HepG2 (cell line): ENCODE data around the gene NTRK2. TPM values are rescaled to one million over a fixed set of nuclear protein-coding genes. Genes with fewer than 3 reads are reported as not detected.

Experiments used
- ATAC-seq: fragments of 200-7000 bp; cut with Tn5 transposase; 3 replicates; pipeline ENCODE4 v1.9.1; 2020; ENCODE audit warnings: mild to moderate bottlenecking, moderate library complexity
- Bru-seq: library from RNA; stranded (reverse); fragments of 400-500 nt; gene quantifications from one replicate; lab custom pipeline; 2021; lab: Mats Ljungman, UMichigan
- BruChase-seq, 2 experiments: library from RNA; stranded (reverse); fragments of 400-500 nt; gene quantifications; one replicate each; lab custom pipeline; 2021; lab: Mats Ljungman, UMichigan
- BruUV-seq: library from RNA; stranded (reverse); fragments of 400-500 nt; replicated peaks from 2 replicates; lab custom pipeline; 2021; lab: Mats Ljungman, UMichigan
- CTCF ChIA-PET: fragments of 300-600 bp; formaldehyde crosslinking; extraction: SDS; loops from one replicate; lab custom pipeline; 2021; ENCODE audit warnings: low total read pairs, inconsistent platforms, low intra/inter-chr PET ratio; lab: Yijun Ruan, JAX
- POLR2A ChIA-PET: fragments of 350-600 bp; sonication (Branson Sonifier 250); formaldehyde crosslinking; loops from one replicate; lab custom pipeline; 2020; ENCODE audit warnings: antibody characterized with exemption, inconsistent platforms; lab: Yijun Ruan, JAX
- DNase-seq: peaks from one replicate; pipeline ENCODE4 v3.0.0-alpha.2; 2015; ENCODE audit warnings: low spot score
- FAIRE-seq: peaks from 3 replicates; lab custom pipeline; 2011; peaks lifted over from hg19 to GRCh38; lab: Jason Lieb, UNC
- H2AFZ ChIP-seq: one replicate; pipeline ENCODE4 v1.6.1; 2011; ENCODE audit warnings: low read length, inconsistent platforms
- H3K27ac ChIP-seq: fragments of 300-600 bp; 3 replicates; pipeline ENCODE4 v1.8.0; 2011; ENCODE audit warnings: mixed run types, mild to moderate bottlenecking, mixed read lengths, low read length, inconsistent platforms; ENCODE audit not compliant: insufficient read depth; ENCODE audit errors: extremely low read length
- H3K27me3 ChIP-seq, 2 experiments: fragments of 200-600 bp in 1 of 2; 2 replicates in 1 of 2; 3 replicates in 1 of 2; pipeline versions ENCODE4 v1.6.0 to v1.8.0; 2011; ENCODE audit warnings: low read length in 2 of 2, mild to moderate bottlenecking in 2 of 2, moderate library complexity in 2 of 2, inconsistent platforms in 1 of 2; ENCODE audit not compliant: insufficient read depth in 2 of 2, control insufficient read depth in 1 of 2
- H3K36me3 ChIP-seq, 2 experiments: fragments of 200-600 bp in 1 of 2; replicated peaks in 1 of 2; 2 replicates in 1 of 2; 3 replicates in 1 of 2; pipeline versions ENCODE4 v1.5.1 to v1.8.0; 2011; ENCODE audit warnings: low read length in 2 of 2, inconsistent platforms in 1 of 2; ENCODE audit not compliant: insufficient read depth in 2 of 2, control insufficient read depth in 1 of 2
- H3K4me1 ChIP-seq: 2 replicates; pipeline ENCODE4 v1.5.1; 2012; ENCODE audit warnings: low read length, inconsistent platforms; ENCODE audit not compliant: insufficient read depth
- H3K4me2 ChIP-seq: 2 replicates; pipeline ENCODE4 v1.6.0; 2011; ENCODE audit warnings: low read depth, low read length, inconsistent platforms
- H3K4me3 ChIP-seq, 3 experiments: fragments of 200-600 bp in 1 of 3; sonication (generic), shearing (Covaris generic) in 1 of 3; replicated peaks in 1 of 3; 2 replicates each; pipeline ENCODE4 v1.5.1; 2011 to 2016; ENCODE audit warnings: low read length in 3 of 3, inconsistent platforms in 2 of 3, low read depth in 2 of 3, mild to moderate bottlenecking in 2 of 3, control low read depth in 1 of 3, mixed read lengths in 1 of 3; ENCODE audit not compliant: insufficient read depth in 1 of 3
- H3K79me2 ChIP-seq: one replicate; pipeline ENCODE4 v1.6.1; 2011; ENCODE audit warnings: low read length, inconsistent platforms; ENCODE audit not compliant: insufficient read depth
- H3K9ac ChIP-seq: 2 replicates; pipeline ENCODE4 v1.6.0; 2011; ENCODE audit warnings: mild to moderate bottlenecking, low read depth, low read length, inconsistent platforms; ENCODE audit not compliant: insufficient read depth
- H3K9me3 ChIP-seq: 2 replicates; pipeline ENCODE4 v1.5.1; 2012; ENCODE audit warnings: mild to moderate bottlenecking, low read length
- H4K20me1 ChIP-seq: 2 replicates; pipeline ENCODE4 v1.6.0; 2011; ENCODE audit warnings: inconsistent platforms, mild to moderate bottlenecking, low read length, moderate library complexity; ENCODE audit not compliant: insufficient read depth
- CREM ChIP-seq, 2 experiments: sonication (generic) in 1 of 2; formaldehyde crosslinking in 1 of 2; IDR thresholded peaks; 2 replicates each; pipeline versions ENCODE4 v1.4.0 to v1.6.1; 2016 to 2020; ENCODE audit warnings: antibody characterized with exemption in 1 of 2, mild to moderate bottlenecking in 1 of 2, missing genetic modification reagents in 1 of 2
- GABPB1 ChIP-seq: IDR thresholded peaks from 2 replicates; pipeline ENCODE4 v1.6.1; 2016; ENCODE audit warnings: mild to moderate bottlenecking, missing genetic modification reagents, moderate library complexity, missing compliant biosample characterization
- NR1H2 ChIP-seq: sonication (generic); formaldehyde crosslinking; IDR thresholded peaks from 2 replicates; pipeline ENCODE4 v1.8.1; 2022; ENCODE audit warnings: low read depth, missing genetic modification reagents, borderline replicate concordance
- PAF1 ChIP-seq: IDR thresholded peaks from 2 replicates; pipeline ENCODE4 v1.6.1; 2016; ENCODE audit warnings: missing genetic modification reagents, missing compliant biosample characterization
- SIX1 ChIP-seq: sonication (generic); formaldehyde crosslinking; IDR thresholded peaks from 2 replicates; pipeline ENCODE4 v1.4.0; 2020; ENCODE audit warnings: missing genetic modification reagents, borderline replicate concordance
- SPEN ChIP-seq: sonication (generic); formaldehyde crosslinking; IDR thresholded peaks from 2 replicates; pipeline ENCODE4 v1.5.1; 2020; ENCODE audit warnings: low read depth, mild to moderate bottlenecking, missing genetic modification reagents
- TOE1 ChIP-seq: sonication (generic); formaldehyde crosslinking; IDR thresholded peaks from 2 replicates; pipeline ENCODE4 v1.4.0; 2020; ENCODE audit warnings: mild to moderate bottlenecking, missing genetic modification reagents
- TOPORS ChIP-seq: sonication (generic); formaldehyde crosslinking; IDR thresholded peaks from 2 replicates; pipeline ENCODE4 v1.8.0; 2023; ENCODE audit warnings: mild to moderate bottlenecking, missing genetic modification reagents
- ZMYM4 ChIP-seq: sonication (generic); formaldehyde crosslinking; IDR thresholded peaks from 2 replicates; pipeline ENCODE4 v1.8.1; 2023; ENCODE audit warnings: mild to moderate bottlenecking, missing genetic modification reagents
- ZNF616 ChIP-seq: sonication (generic); formaldehyde crosslinking; IDR thresholded peaks from 2 replicates; pipeline ENCODE4 v1.5.0; 2020; ENCODE audit warnings: low read depth, mild to moderate bottlenecking, missing genetic modification reagents
- WGBS: methylation state at CpG from one replicate; pipeline ENCODE4 v1.1.6; 2017; ENCODE audit warnings: low lambda C conversion rate; 5-methylcytosine and 5-hydroxymethylcytosine counted together
- in situ Hi-C: cut with HindIII; loops from 2 replicates; pipeline ENCODE4 v1.10.0; 2017; ENCODE audit warnings: low pct_unique_long_range_greater_than_20kb; ENCODE audit not compliant: extremely low pct_ligation_motif_present
- intact Hi-C: fragments of 100-400 bp; cut with micrococcal nuclease; formaldehyde crosslinking; loops from one replicate; pipeline ENCODE4 v1.10.0; 2022; ENCODE audit not compliant: unreplicated experiment
- long read RNA-seq, 2 experiments: library from RNA in 1 of 2; library from polyadenylated mRNA in 1 of 2; stranded (forward) in 1 of 2; unstranded in 1 of 2; transcript quantifications; one replicate each; pipeline ENCODE4 v2.0.0, GENCODE V29; 2019 to 2022
- polyA minus RNA-seq, 3 experiments: library from RNA; depleted of rRNA, polyadenylated mRNA; stranded (reverse); fragments of >200 nt; gene quantifications; 2 replicates each; pipeline ENCODE4 v1.2.3, GENCODE V29; 2011; ENCODE audit warnings: low replicate concordance in 1 of 3
- polyA plus RNA-seq, 8 experiments: library from polyadenylated mRNA; depleted of rRNA in 3 of 8; stranded (reverse) in 7 of 8; unstranded in 1 of 8; fragments of >200 nt; fragmentation: Illumina TruSeq in 4 of 8; extraction: Trizol in 4 of 8; gene quantifications; 2 replicates each; pipeline versions ENCODE4 v1.2.1 to v1.2.3, GENCODE V29; 2011 to 2016; ENCODE audit warnings: low read depth in 4 of 8, missing spikeins in 1 of 8, mixed read lengths in 1 of 8; ENCODE audit not compliant: insufficient read depth in 1 of 8
- total RNA-seq, 5 experiments: library from RNA; depleted of rRNA; stranded (reverse); fragments of >200 nt; fragmentation: Illumina TruSeq; extraction: Trizol; gene quantifications; 2 replicates each; pipeline ENCODE4 v1.2.3, GENCODE V29; 2016; ENCODE audit warnings: low read depth in 1 of 5
- TF ChIP-seq, protein P1 (sequence below): IDR thresholded peaks from 2 replicates; pipeline ENCODE4 v1.6.1; 2012; ENCODE audit warnings: inconsistent platforms
- TF ChIP-seq, protein P2 (sequence below): sonication (generic); formaldehyde crosslinking; IDR thresholded peaks from 2 replicates; pipeline ENCODE4 v1.4.0; 2020; ENCODE audit warnings: low read depth, mild to moderate bottlenecking, missing genetic modification reagents

NTRK2 gene
- total RNA-seq (2016; rRNA removed; fragmentation: Illumina TruSeq; extraction: Trizol): not detected in 2 replicates
- not detected in 2 replicates for total RNA-seq (2016; cell fraction: cytosol; rRNA removed; fragmentation: Illumina TruSeq; extraction: Trizol; ENCODE audit: low read depth)
- not detected in 2 replicates for total RNA-seq (2016; cell fraction: insoluble cytoplasmic fraction; rRNA removed; fragmentation: Illumina TruSeq; extraction: Trizol)
- total RNA-seq (2016; cell fraction: membrane; rRNA removed; fragmentation: Illumina TruSeq; extraction: Trizol): not detected in 2 replicates
- not detected in 2 replicates for total RNA-seq (2016; cell fraction: nucleus; rRNA removed; fragmentation: Illumina TruSeq; extraction: Trizol)
- polyA plus RNA-seq (2011; rRNA removed): not detected in 2 replicates
- polyA plus RNA-seq (2011; cell fraction: cytosol; rRNA removed): not detected in 2 replicates
- not detected in 2 replicates for polyA plus RNA-seq (2011; cell fraction: nucleus; rRNA removed)
- not detected in 2 replicates for polyA plus RNA-seq (2012)
- polyA plus RNA-seq (2016; cell fraction: cytosol; fragmentation: Illumina TruSeq; extraction: Trizol; ENCODE audit: low read depth): not detected in 2 replicates
- polyA plus RNA-seq (2016; cell fraction: insoluble cytoplasmic fraction; fragmentation: Illumina TruSeq; extraction: Trizol; ENCODE audit: low read depth): not detected in 2 replicates
- not detected in 2 replicates for polyA plus RNA-seq (2016; cell fraction: membrane; fragmentation: Illumina TruSeq; extraction: Trizol; ENCODE audit: low read depth)
- not detected in 2 replicates for polyA plus RNA-seq (2016; cell fraction: nucleus; fragmentation: Illumina TruSeq; extraction: Trizol; ENCODE audit: insufficient read depth, low read depth)
- polyA minus RNA-seq (2011; rRNA and poly(A)+ RNA removed; ENCODE audit: low replicate concordance): not detected in 2 replicates
- not detected in 2 replicates for polyA minus RNA-seq (2011; cell fraction: cytosol; rRNA and poly(A)+ RNA removed)
- not detected in 2 replicates for polyA minus RNA-seq (2011; cell fraction: nucleus; rRNA and poly(A)+ RNA removed)
- percentile 2 among the genes with signal in this experiment for Bru-seq, nascent RNA
- percentile 3 among the genes with signal in this experiment for BruChase-seq, experiment 1, labeled RNA remaining after a 6-hour chase
- percentile 3 among the genes with signal in this experiment for BruChase-seq, experiment 2, labeled RNA remaining after a 2-hour chase
- long read RNA-seq, experiment 1: 0 reads
- long read RNA-seq, experiment 2: 0 reads

DNA sequence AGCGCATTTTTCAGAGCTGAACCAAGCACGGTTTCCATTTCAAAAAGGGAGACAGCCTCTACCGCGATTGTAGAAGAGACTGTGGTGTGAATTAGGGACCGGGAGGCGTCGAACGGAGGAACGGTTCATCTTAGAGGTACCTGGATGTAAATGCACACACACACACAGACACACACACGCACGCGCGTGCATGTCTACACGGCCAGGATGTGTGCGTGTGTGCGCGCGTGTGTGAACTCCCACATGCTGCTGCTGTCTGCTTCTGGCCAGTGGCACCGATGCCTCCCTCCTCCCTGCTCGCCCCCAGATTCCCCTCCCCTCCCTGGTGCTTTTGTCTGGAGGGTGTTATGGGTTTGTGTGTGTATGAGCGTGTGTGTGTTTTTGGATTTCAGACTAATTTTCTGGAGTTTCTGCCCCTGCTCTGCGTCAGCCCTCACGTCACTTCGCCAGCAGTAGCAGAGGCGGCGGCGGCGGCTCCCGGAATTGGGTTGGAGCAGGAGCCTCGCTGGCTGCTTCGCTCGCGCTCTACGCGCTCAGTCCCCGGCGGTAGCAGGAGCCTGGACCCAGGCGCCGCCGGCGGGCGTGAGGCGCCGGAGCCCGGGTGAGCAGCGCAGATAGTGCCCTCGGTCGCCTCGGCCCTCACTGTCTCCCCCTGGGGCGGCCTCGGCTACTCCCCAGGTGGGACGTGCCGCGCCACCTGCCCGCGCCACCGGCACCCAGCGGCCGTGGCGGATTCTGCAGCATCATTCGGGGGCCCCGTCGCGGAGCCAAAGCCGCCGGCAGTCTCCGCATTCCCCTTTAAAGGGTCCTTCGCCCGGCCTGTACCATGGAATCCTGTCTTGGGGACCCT lies at the start of gene NTRK2:
Gene NTRK2 (plus strand): TSS at position 442 of the 850 bp plus-strand sequence. CDS start 1,020 bp downstream, outside the sequence.
- POLR2A ChIA-PET: no interaction called here
- Histone ChIP-seq H3K4me1 (no peaks in the 10 kb centered on the region), H3K27me3 (peaks cover 0 to 32% of the 10 kb centered on the region in 2 experiments; a peak in 2 of 5 replicates), H3K9me3 (no peaks in the 10 kb centered on the region), H3K36me3 (no peaks in the 10 kb centered on the region), H3K27ac (no peak within 1 kb of the TSS)
- BruUV-seq: no TSS peak
- in situ Hi-C loops: no loop called here
- TF ChIP-seq GABPB1 (CRISPR knock-in tag): no peak
- TF ChIP-seq TOE1 (CRISPR knock-in tag): no peak
- no peak for TF ChIP-seq ZNF616 (CRISPR knock-in tag)
- no peak for TF ChIP-seq SPEN (CRISPR knock-in tag)
- TF ChIP-seq TOPORS (CRISPR knock-in tag): no peak
- TF ChIP-seq, protein P1, sequence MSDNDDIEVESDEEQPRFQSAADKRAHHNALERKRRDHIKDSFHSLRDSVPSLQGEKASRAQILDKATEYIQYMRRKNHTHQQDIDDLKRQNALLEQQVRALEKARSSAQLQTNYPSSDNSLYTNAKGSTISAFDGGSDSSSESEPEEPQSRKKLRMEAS: no peak
- TF ChIP-seq, protein P2, sequence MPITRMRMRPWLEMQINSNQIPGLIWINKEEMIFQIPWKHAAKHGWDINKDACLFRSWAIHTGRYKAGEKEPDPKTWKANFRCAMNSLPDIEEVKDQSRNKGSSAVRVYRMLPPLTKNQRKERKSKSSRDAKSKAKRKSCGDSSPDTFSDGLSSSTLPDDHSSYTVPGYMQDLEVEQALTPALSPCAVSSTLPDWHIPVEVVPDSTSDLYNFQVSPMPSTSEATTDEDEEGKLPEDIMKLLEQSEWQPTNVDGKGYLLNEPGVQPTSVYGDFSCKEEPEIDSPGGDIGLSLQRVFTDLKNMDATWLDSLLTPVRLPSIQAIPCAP (CRISPR knock-in tag): no peak
- no peak for TF ChIP-seq PAF1 (CRISPR knock-in tag)
- no peak for TF ChIP-seq NR1H2
- no peak for TF ChIP-seq ZMYM4 (CRISPR knock-in tag)
- no peak for TF ChIP-seq SIX1 (CRISPR knock-in tag)
- TF ChIP-seq CREM (IDR thresholded peaks at IDR 0.05): no peak
- TF ChIP-seq CREM (CRISPR knock-in tag; IDR thresholded peaks at IDR 0.05): no peak
- TF ChIP-seq, all 625 proteins: peak for 0
- no peak within 1 kb of the TSS for H3K4me2 ChIP-seq
- intact Hi-C loops: no loop called here
- DNase-seq (no peak), FAIRE-seq (no peak), ATAC-seq (peak; percentile 60)
- CTCF ChIA-PET: no interaction called here
- H2AFZ ChIP-seq: no peak within 1 kb of the TSS
- H3K9ac ChIP-seq: no peak within 1 kb of the TSS
- 26% methylated on average over 28 of the region's 69 CpGs for WGBS
- H4K20me1 ChIP-seq: no peaks in the 10 kb centered on the region
- H3K79me2 ChIP-seq: no peaks in the 10 kb centered on the region
- no peak within 1 kb of the TSS for H3K4me3 ChIP-seq
